ENCODE results near the gene CDH23. TPM values are rescaled to one million over a fixed set of nuclear protein-coding genes. Genes with fewer than 3 reads are reported as not detected.

Gene CDH23
- total RNA-seq, 1 experiment from 2014 or later, result 2.9 TPM

DNA sequence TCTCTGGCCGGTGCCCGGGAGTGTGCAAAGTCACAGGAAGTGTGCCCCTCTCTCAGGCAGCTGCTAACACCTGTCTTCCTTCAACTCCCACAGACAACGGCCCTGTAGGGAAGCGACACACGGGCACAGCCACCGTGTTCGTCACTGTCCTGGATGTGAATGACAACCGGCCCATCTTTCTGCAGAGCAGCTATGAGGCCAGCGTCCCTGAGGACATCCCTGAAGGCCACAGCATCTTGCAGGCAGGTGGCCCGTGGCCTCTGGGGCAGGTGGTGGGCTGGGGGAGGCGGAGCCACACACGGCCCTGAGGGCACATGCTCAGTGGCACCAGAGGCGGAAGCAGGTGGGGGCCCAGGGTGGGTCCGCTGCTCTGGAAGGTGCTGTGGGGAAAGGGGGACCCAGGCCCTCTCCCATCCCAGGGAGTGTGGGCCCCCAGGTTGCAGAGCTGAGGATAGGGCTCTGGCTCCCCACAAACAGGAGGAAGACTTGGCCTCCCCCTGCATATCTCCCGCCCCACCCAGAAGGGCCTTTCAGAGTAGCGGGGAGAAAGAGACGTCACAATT lies 315.9 kb downstream of the CDH23 start:
- Mint-ChIP-seq H3K27ac (peak overlapping the region; percentile 49; the same call in 1 of the 2 replicates), H3K36me3 (no peaks in the 10 kb centered on the region), H3K4me1 (peaks cover 11% of the 10 kb centered on the region), H3K27me3 (ENCODE audit: low read depth) (no peaks in the 10 kb centered on the region; the same call in 1 of the 2 replicates), H3K4me3 (no peak overlapping the region), H3K9me3 (no peaks in the 10 kb centered on the region)
- DNase-seq (ENCODE audit: low spot score) (no peak), ATAC-seq (no peak)
- CTCF ChIA-PET, result interaction anchor here (0.9 to 4.6 kb wide), 9 partner anchors 15 to 394 kb away, joined by 3 to 34 read pairs (median 5); partner anchors contain the start of genes CDH23 and SLC29A3
- TF ChIP-seq ZNF317 (CRISPR knock-in tag; IDR thresholded peaks at IDR 0.05; ENCODE audit: borderline replicate concordance, low read depth), result no peak
- TF ChIP-seq, protein P1, sequence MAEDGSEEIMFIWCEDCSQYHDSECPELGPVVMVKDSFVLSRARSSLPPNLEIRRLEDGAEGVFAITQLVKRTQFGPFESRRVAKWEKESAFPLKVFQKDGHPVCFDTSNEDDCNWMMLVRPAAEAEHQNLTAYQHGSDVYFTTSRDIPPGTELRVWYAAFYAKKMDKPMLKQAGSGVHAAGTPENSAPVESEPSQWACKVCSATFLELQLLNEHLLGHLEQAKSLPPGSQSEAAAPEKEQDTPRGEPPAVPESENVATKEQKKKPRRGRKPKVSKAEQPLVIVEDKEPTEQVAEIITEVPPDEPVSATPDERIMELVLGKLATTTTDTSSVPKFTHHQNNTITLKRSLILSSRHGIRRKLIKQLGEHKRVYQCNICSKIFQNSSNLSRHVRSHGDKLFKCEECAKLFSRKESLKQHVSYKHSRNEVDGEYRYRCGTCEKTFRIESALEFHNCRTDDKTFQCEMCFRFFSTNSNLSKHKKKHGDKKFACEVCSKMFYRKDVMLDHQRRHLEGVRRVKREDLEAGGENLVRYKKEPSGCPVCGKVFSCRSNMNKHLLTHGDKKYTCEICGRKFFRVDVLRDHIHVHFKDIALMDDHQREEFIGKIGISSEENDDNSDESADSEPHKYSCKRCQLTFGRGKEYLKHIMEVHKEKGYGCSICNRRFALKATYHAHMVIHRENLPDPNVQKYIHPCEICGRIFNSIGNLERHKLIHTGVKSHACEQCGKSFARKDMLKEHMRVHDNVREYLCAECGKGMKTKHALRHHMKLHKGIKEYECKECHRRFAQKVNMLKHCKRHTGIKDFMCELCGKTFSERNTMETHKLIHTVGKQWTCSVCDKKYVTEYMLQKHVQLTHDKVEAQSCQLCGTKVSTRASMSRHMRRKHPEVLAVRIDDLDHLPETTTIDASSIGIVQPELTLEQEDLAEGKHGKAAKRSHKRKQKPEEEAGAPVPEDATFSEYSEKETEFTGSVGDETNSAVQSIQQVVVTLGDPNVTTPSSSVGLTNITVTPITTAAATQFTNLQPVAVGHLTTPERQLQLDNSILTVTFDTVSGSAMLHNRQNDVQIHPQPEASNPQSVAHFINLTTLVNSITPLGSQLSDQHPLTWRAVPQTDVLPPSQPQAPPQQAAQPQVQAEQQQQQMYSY (CRISPR knock-in tag; IDR thresholded peaks at IDR 0.05), result 0 out of 2 replicates have a peak, but pooled peaks have one; percentile 19
- POLR2A ChIA-PET, result no interaction called here

- ChIA-PET CTCF (interaction anchor here (0.6 to 4.6 kb wide), 10 partner anchors 16 to 395 kb away, joined by 3 to 34 read pairs (median 4); partner anchors contain the start of genes CDH23 and SLC29A3), POLR2A (no interaction called here)
- H3K36me3 Mint-ChIP-seq, result no peaks in the 10 kb centered on the region
These were observed 316.7 kb downstream of the CDH23 start for GRCh38 chr10:71713135-71714030.

More at GRCh38 chr10:71713135-71714030, 316.7 kb downstream of the CDH23 start:
- TF ChIP-seq MXD4 (CRISPR knock-in tag; IDR thresholded peaks at IDR 0.05; ENCODE audit: borderline replicate concordance) (no peak), ZNF219 (CRISPR knock-in tag; IDR thresholded peaks at IDR 0.05; ENCODE audit: borderline replicate concordance) (no peak), IRF2 (CRISPR knock-in tag; IDR thresholded peaks at IDR 0.05; ENCODE audit: borderline replicate concordance, low read depth) (no peak), NR3C1 (CRISPR knock-in tag; conservative IDR thresholded peaks at IDR 0.05; ENCODE audit: low read depth) (no peak)
- TF ChIP-seq, protein P2, sequence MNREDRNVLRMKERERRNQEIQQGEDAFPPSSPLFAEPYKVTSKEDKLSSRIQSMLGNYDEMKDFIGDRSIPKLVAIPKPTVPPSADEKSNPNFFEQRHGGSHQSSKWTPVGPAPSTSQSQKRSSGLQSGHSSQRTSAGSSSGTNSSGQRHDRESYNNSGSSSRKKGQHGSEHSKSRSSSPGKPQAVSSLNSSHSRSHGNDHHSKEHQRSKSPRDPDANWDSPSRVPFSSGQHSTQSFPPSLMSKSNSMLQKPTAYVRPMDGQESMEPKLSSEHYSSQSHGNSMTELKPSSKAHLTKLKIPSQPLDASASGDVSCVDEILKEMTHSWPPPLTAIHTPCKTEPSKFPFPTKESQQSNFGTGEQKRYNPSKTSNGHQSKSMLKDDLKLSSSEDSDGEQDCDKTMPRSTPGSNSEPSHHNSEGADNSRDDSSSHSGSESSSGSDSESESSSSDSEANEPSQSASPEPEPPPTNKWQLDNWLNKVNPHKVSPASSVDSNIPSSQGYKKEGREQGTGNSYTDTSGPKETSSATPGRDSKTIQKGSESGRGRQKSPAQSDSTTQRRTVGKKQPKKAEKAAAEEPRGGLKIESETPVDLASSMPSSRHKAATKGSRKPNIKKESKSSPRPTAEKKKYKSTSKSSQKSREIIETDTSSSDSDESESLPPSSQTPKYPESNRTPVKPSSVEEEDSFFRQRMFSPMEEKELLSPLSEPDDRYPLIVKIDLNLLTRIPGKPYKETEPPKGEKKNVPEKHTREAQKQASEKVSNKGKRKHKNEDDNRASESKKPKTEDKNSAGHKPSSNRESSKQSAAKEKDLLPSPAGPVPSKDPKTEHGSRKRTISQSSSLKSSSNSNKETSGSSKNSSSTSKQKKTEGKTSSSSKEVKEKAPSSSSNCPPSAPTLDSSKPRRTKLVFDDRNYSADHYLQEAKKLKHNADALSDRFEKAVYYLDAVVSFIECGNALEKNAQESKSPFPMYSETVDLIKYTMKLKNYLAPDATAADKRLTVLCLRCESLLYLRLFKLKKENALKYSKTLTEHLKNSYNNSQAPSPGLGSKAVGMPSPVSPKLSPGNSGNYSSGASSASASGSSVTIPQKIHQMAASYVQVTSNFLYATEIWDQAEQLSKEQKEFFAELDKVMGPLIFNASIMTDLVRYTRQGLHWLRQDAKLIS (CRISPR knock-in tag; IDR thresholded peaks at IDR 0.05; ENCODE audit: borderline replicate concordance), result no peak
- TF ChIP-seq, protein P3, sequence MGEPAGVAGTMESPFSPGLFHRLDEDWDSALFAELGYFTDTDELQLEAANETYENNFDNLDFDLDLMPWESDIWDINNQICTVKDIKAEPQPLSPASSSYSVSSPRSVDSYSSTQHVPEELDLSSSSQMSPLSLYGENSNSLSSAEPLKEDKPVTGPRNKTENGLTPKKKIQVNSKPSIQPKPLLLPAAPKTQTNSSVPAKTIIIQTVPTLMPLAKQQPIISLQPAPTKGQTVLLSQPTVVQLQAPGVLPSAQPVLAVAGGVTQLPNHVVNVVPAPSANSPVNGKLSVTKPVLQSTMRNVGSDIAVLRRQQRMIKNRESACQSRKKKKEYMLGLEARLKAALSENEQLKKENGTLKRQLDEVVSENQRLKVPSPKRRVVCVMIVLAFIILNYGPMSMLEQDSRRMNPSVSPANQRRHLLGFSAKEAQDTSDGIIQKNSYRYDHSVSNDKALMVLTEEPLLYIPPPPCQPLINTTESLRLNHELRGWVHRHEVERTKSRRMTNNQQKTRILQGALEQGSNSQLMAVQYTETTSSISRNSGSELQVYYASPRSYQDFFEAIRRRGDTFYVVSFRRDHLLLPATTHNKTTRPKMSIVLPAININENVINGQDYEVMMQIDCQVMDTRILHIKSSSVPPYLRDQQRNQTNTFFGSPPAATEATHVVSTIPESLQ (CRISPR knock-in tag; IDR thresholded peaks at IDR 0.05), result no peak
- TF ChIP-seq, protein P4, sequence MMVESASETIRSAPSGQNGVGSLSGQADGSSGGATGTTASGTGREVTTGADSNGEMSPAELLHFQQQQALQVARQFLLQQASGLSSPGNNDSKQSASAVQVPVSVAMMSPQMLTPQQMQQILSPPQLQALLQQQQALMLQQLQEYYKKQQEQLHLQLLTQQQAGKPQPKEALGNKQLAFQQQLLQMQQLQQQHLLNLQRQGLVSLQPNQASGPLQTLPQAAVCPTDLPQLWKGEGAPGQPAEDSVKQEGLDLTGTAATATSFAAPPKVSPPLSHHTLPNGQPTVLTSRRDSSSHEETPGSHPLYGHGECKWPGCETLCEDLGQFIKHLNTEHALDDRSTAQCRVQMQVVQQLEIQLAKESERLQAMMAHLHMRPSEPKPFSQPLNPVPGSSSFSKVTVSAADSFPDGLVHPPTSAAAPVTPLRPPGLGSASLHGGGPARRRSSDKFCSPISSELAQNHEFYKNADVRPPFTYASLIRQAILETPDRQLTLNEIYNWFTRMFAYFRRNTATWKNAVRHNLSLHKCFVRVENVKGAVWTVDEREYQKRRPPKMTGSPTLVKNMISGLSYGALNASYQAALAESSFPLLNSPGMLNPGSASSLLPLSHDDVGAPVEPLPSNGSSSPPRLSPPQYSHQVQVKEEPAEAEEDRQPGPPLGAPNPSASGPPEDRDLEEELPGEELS (CRISPR knock-in tag; IDR thresholded peaks at IDR 0.05), result no peak
- Mint-ChIP-seq H3K27ac (peak overlapping the region; percentile 49), H3K4me3 (no peak overlapping the region), H3K4me1 (peaks cover 11% of the 10 kb centered on the region), H3K27me3 (ENCODE audit: low read depth) (no peaks in the 10 kb centered on the region; the same call in 1 of the 2 replicates), H3K9me3 (no peaks in the 10 kb centered on the region)
- ATAC-seq, result peak; percentile 59
- no peak for DNase-seq (ENCODE audit: low spot score)

Measured in WTC11 (cell line).